Measurements from ENCODE around the gene KCNJ5.

- TF ChIP-seq, protein P1, sequence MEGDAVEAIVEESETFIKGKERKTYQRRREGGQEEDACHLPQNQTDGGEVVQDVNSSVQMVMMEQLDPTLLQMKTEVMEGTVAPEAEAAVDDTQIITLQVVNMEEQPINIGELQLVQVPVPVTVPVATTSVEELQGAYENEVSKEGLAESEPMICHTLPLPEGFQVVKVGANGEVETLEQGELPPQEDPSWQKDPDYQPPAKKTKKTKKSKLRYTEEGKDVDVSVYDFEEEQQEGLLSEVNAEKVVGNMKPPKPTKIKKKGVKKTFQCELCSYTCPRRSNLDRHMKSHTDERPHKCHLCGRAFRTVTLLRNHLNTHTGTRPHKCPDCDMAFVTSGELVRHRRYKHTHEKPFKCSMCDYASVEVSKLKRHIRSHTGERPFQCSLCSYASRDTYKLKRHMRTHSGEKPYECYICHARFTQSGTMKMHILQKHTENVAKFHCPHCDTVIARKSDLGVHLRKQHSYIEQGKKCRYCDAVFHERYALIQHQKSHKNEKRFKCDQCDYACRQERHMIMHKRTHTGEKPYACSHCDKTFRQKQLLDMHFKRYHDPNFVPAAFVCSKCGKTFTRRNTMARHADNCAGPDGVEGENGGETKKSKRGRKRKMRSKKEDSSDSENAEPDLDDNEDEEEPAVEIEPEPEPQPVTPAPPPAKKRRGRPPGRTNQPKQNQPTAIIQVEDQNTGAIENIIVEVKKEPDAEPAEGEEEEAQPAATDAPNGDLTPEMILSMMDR (IDR thresholded peaks at IDR 0.05), result no peak
- TF ChIP-seq EZH2 (IDR thresholded peaks at IDR 0.05), result no peak
- no peak for TF ChIP-seq EZH2phosphoT487 (IDR thresholded peaks at IDR 0.05)
Observed at GRCh38 chr11:128928400-128928799, 37.2 kb downstream of the KCNJ5 start.
